HepG2 (cell line): Measurements from ENCODE around the gene ACOT13. TPM values are rescaled to one million over a fixed set of nuclear protein-coding genes. Genes with fewer than 3 reads are reported as not detected.
A peak's percentile ranks its signal among the peaks of the same experiment; 100 is the strongest.

Source experiments
- ATAD3A ChIP-seq: sonication (generic); formaldehyde crosslinking; IDR thresholded peaks from 2 replicates; pipeline ENCODE4 v1.4.0; 2020; ENCODE audit warnings: missing genetic modification reagents
- ATF3 ChIP-seq: sonication (generic); formaldehyde crosslinking; IDR thresholded peaks from 2 replicates; pipeline ENCODE4 v1.4.0; 2020; ENCODE audit warnings: missing genetic modification reagents
- DRAP1 ChIP-seq: IDR thresholded peaks from 2 replicates; pipeline ENCODE4 v1.6.1; 2016; ENCODE audit warnings: missing genetic modification reagents, missing compliant biosample characterization
- ETV5 ChIP-seq: IDR thresholded peaks from 2 replicates; pipeline ENCODE4 v1.6.1; 2018; ENCODE audit warnings: missing biosample characterization, missing genetic modification reagents, inconsistent platforms, borderline replicate concordance
- HNRNPL ChIP-seq: fragments of 200-400 bp; formaldehyde crosslinking; IDR thresholded peaks from 2 replicates; pipeline ENCODE4 v1.6.1; 2017; ENCODE audit warnings: mild to moderate bottlenecking, low read depth, low read length
- JARID2 ChIP-seq: sonication (generic); formaldehyde crosslinking; IDR thresholded peaks from 2 replicates; pipeline ENCODE4 v1.8.1; 2023; ENCODE audit warnings: missing genetic modification reagents, inconsistent platforms; ENCODE audit not compliant: insufficient replicate concordance
- KLF15 ChIP-seq: sonication (generic); formaldehyde crosslinking; IDR thresholded peaks from 2 replicates; pipeline ENCODE4 v1.8.1; 2023; ENCODE audit warnings: borderline replicate concordance, mild to moderate bottlenecking, inconsistent platforms, missing genetic modification reagents, mixed read lengths
- KMT2B ChIP-seq: IDR thresholded peaks from 2 replicates; pipeline ENCODE4 v1.6.1; 2016; ENCODE audit warnings: missing genetic modification reagents, missing compliant biosample characterization
- MBNL3 ChIP-seq: fragments of 250-450 bp; sonication (Bioruptor Pico); conservative IDR thresholded peaks from 2 replicates; pipeline ENCODE4 v1.8.0; 2022; ENCODE audit warnings: mild to moderate bottlenecking, inconsistent platforms
- MTERF4 ChIP-seq: sonication (generic); formaldehyde crosslinking; IDR thresholded peaks from 2 replicates; pipeline ENCODE4 v1.8.0; 2023; ENCODE audit warnings: mild to moderate bottlenecking, missing genetic modification reagents
- POLR2AphosphoS5 ChIP-seq: IDR thresholded peaks from 2 replicates; pipeline ENCODE4 v1.6.1; 2012; ENCODE audit warnings: low read depth, low read length
- REL ChIP-seq: sonication (generic); formaldehyde crosslinking; conservative IDR thresholded peaks from 2 replicates; pipeline ENCODE4 v1.8.0; 2022; ENCODE audit warnings: mild to moderate bottlenecking, missing genetic modification reagents, moderate library complexity
- RFX3 ChIP-seq: IDR thresholded peaks from 2 replicates; pipeline ENCODE4 v1.6.1; 2016; ENCODE audit warnings: missing biosample characterization, missing genetic modification reagents
- RFX5 ChIP-seq: IDR thresholded peaks from 2 replicates; pipeline ENCODE4 v1.6.1; 2011; ENCODE audit warnings: low read depth, low read length, improper control_type of control experiment
- RXRA ChIP-seq: sonication (generic); formaldehyde crosslinking; IDR thresholded peaks from 2 replicates; pipeline ENCODE4 v1.5.1; 2020; ENCODE audit warnings: missing genetic modification reagents
- TBL1XR1 ChIP-seq: fragments of 150-350 bp; IDR thresholded peaks from 2 replicates; pipeline ENCODE4 v1.6.1; 2014; ENCODE audit warnings: borderline replicate concordance, low read length; ENCODE audit not compliant: partially characterized antibody
- USF2 ChIP-seq, 2 experiments: sonication (generic) in 1 of 2; formaldehyde crosslinking in 1 of 2; IDR thresholded peaks; 2 replicates each; pipeline versions ENCODE4 v1.5.1 to v1.6.1; 2011 to 2020; ENCODE audit warnings: borderline replicate concordance in 1 of 2, low read depth in 1 of 2, low read length in 1 of 2, mild to moderate bottlenecking in 1 of 2, missing genetic modification reagents in 1 of 2, moderate library complexity in 1 of 2
- ZNF234 ChIP-seq: sonication (generic); formaldehyde crosslinking; conservative IDR thresholded peaks from 2 replicates; pipeline ENCODE4 v1.5.1; 2020; ENCODE audit warnings: mild to moderate bottlenecking, missing genetic modification reagents
- ZNF354B ChIP-seq: sonication (generic); formaldehyde crosslinking; IDR thresholded peaks from 2 replicates; pipeline ENCODE4 v1.8.0; 2022; ENCODE audit warnings: mild to moderate bottlenecking, missing genetic modification reagents
- ZNF576 ChIP-seq: sonication (generic); formaldehyde crosslinking; IDR thresholded peaks from 2 replicates; pipeline ENCODE4 v1.4.0; 2020; ENCODE audit warnings: mild to moderate bottlenecking, missing genetic modification reagents
- ZNF713 ChIP-seq: sonication (generic); formaldehyde crosslinking; IDR thresholded peaks from 2 replicates; pipeline ENCODE4 v1.4.0; 2020; ENCODE audit warnings: mild to moderate bottlenecking, missing genetic modification reagents
- ZNF776 ChIP-seq: sonication (generic); formaldehyde crosslinking; IDR thresholded peaks from 2 replicates; pipeline ENCODE4 v1.4.0; 2020; ENCODE audit warnings: mild to moderate bottlenecking, missing genetic modification reagents
- ZNF841 ChIP-seq: sonication (generic); formaldehyde crosslinking; IDR thresholded peaks from 2 replicates; pipeline ENCODE4 v1.8.1; 2023; ENCODE audit warnings: missing genetic modification reagents, borderline replicate concordance
- ZSCAN21 ChIP-seq: sonication (generic); formaldehyde crosslinking; IDR thresholded peaks from 2 replicates; pipeline ENCODE4 v1.8.0; 2022; ENCODE audit warnings: mild to moderate bottlenecking, missing genetic modification reagents, moderate library complexity, borderline replicate concordance
- polyA plus RNA-seq, 8 experiments: library from polyadenylated mRNA; depleted of rRNA in 3 of 8; stranded (reverse) in 7 of 8; unstranded in 1 of 8; fragments of >200 nt; fragmentation: Illumina TruSeq in 4 of 8; extraction: Trizol in 4 of 8; gene quantifications; 2 replicates each; pipeline versions ENCODE4 v1.2.1 to v1.2.3, GENCODE V29; 2011 to 2016; ENCODE audit warnings: low read depth in 4 of 8, missing spikeins in 1 of 8, mixed read lengths in 1 of 8; ENCODE audit not compliant: insufficient read depth in 1 of 8
- total RNA-seq, 5 experiments: library from RNA; depleted of rRNA; stranded (reverse); fragments of >200 nt; fragmentation: Illumina TruSeq; extraction: Trizol; gene quantifications; 2 replicates each; pipeline ENCODE4 v1.2.3, GENCODE V29; 2016; ENCODE audit warnings: low read depth in 1 of 5

The ACOT13 gene
- total and polyA plus RNA-seq, 2 of the 13 experiments (the other 11 are each of a cell fraction or from before 2014, with no cell fraction given) = 31.5 to 45.1 TPM

GRCh38 chr6:24720604-24721460, 54.0 kb downstream of the ACOT13 start (continued):
- peak; percentile 82 for TF ChIP-seq HNRNPL
- TF ChIP-seq MTERF4 (CRISPR knock-in tag) = peak; percentile 76; the same call in 1 of the 2 replicates
- peak; percentile 76 for TF ChIP-seq KMT2B (CRISPR knock-in tag)
- TF ChIP-seq USF2 (IDR thresholded peaks at IDR 0.05; ENCODE audit: low read depth, low read length) = no peak
- TF ChIP-seq USF2 (CRISPR knock-in tag; IDR thresholded peaks at IDR 0.05; ENCODE audit: borderline replicate concordance) = peak; percentile 20; the same call in 1 of the 2 replicates
- peak; percentile 45 for TF ChIP-seq RFX5
- peak; percentile 80 for TF ChIP-seq DRAP1 (CRISPR knock-in tag)
- TF ChIP-seq POLR2AphosphoS5 = peak; percentile 99
- no peak for TF ChIP-seq ZNF354B (CRISPR knock-in tag)
- 0 out of 2 replicates have a peak, but pooled peaks have one; percentile 65 for TF ChIP-seq ZNF713
- TF ChIP-seq KLF15 (CRISPR knock-in tag) = peak; percentile 82; the same call in 1 of the 2 replicates
- 0 out of 2 replicates have a peak, but pooled peaks have one; percentile 18 for TF ChIP-seq ZNF841 (CRISPR knock-in tag)
- TF ChIP-seq MBNL3 (CRISPR knock-in tag) = no peak
- no peak for TF ChIP-seq ATAD3A (CRISPR knock-in tag)
- 0 out of 2 replicates have a peak, but pooled peaks have one; percentile 71 for TF ChIP-seq ZSCAN21
- no peak for TF ChIP-seq JARID2 (CRISPR knock-in tag)
- 0 out of 2 replicates have a peak, but pooled peaks have one; percentile 19 for TF ChIP-seq RFX3 (CRISPR knock-in tag)
- TF ChIP-seq REL (CRISPR knock-in tag) = no peak
- TF ChIP-seq ZNF776 = no peak
- 0 out of 2 replicates have a peak, but pooled peaks have one; percentile 23 for TF ChIP-seq ZNF234 (CRISPR knock-in tag)
- no peak for TF ChIP-seq RXRA (CRISPR knock-in tag)
- peak; percentile 75 for TF ChIP-seq ETV5 (CRISPR knock-in tag)
- peak; percentile 68 for TF ChIP-seq TBL1XR1
- TF ChIP-seq ZNF576 (CRISPR knock-in tag) = no peak
- peak; percentile 61 for TF ChIP-seq ATF3 (CRISPR knock-in tag)
